Transverse colon (tissue), 4 donors: ENCODE results near the gene NUDT9.

Experiments used
- CTCF ChIP-seq, 5 experiments: fragments of 200-600 bp in 3 of 5; fragments of 450-650 bp in 2 of 5; sonication (generic) in 3 of 5; IDR thresholded peaks; 1 replicate in 2 of 5; 2 replicates in 3 of 5; pipeline ENCODE4 v1.5.1; 2016 to 2017; ENCODE audit warnings: antibody characterized with exemption in 5 of 5, inconsistent platforms in 3 of 5, mild to moderate bottlenecking in 2 of 5, moderate library complexity in 1 of 5
- POLR2A ChIP-seq: fragments of 450-650 bp; IDR thresholded peaks from one replicate; pipeline ENCODE4 v1.6.1; 2016; ENCODE audit warnings: antibody characterized with exemption, mild to moderate bottlenecking, moderate library complexity
- POLR2AphosphoS5 ChIP-seq, 3 donors: sonication (generic); formaldehyde crosslinking; IDR thresholded peaks; one replicate each; pipeline ENCODE4 v1.6.1; 2016; ENCODE audit warnings: antibody characterized with exemption in 3 of 3

- TF ChIP-seq POLR2A = no peak
- TF ChIP-seq POLR2AphosphoS5 (IDR thresholded peaks at IDR 0.05) = no peak
- TF ChIP-seq CTCF (IDR thresholded peaks at IDR 0.05) = no peak
Measured at GRCh38 chr4:87388901-87389300, 33.5 kb upstream of the NUDT9 start.
